Measurements from ENCODE around the gene GALNTL6. TPM values are rescaled to one million over a fixed set of nuclear protein-coding genes. Genes with fewer than 3 reads are reported as not detected.

Gene GALNTL6
- total and polyA plus RNA-seq, 2 experiments from 2014 or later = 0.38 to 0.40 TPM

GRCh38 chr4:172630280-172630679, 817.1 kb downstream of the GALNTL6 start (continued):
- TF ChIP-seq ZNF462 (CRISPR knock-in tag; IDR thresholded peaks at IDR 0.05) (no peak), JUNB (IDR thresholded peaks at IDR 0.05; ENCODE audit: unreplicated experiment) (no peak), CTCF (conservative IDR thresholded peaks at IDR 0.05; ENCODE audit: low read depth in 2 of 2) (no peak), ETS1 (IDR thresholded peaks at IDR 0.05) (no peak), EZH2phosphoT487 (IDR thresholded peaks at IDR 0.05; ENCODE audit: unreplicated experiment) (no peak), STAT1 (IDR thresholded peaks at IDR 0.05; ENCODE audit: unreplicated experiment) (no peak)

- Mint-ChIP-seq H3K27me3 (ENCODE audit: insufficient read depth, low read depth, poor library complexity) (no peaks in the 10 kb centered on the region), H3K27ac (no peak overlapping the region), H3K4me3 (no peak overlapping the region), H3K9me3 (no peaks in the 10 kb centered on the region; the same call in 2 of the 3 replicates), H3K36me3 (ENCODE audit: low read depth) (no peaks in the 10 kb centered on the region), H3K4me1 (peaks cover 11% of the 10 kb centered on the region; the same call in 2 of the 3 replicates)
- Histone ChIP-seq H3K27me3 (ENCODE audit: insufficient read depth) (no peaks in the 10 kb centered on the region), H3K4me3 (no peak overlapping the region), H3F3A (replicated peaks; ENCODE audit: low read depth) (no peaks in the 10 kb centered on the region), H4K20me1 (replicated peaks; ENCODE audit: insufficient read depth) (no peaks in the 10 kb centered on the region), H3K27ac (ENCODE audit: low read depth) (no peak overlapping the region), H2AFZ (no peak overlapping the region), H3K79me2 (replicated peaks; ENCODE audit: insufficient read depth) (no peaks in the 10 kb centered on the region), H3K36me3 (ENCODE audit: insufficient read depth) (no peaks in the 10 kb centered on the region), H3K4me1 (ENCODE audit: insufficient read depth) (peaks cover 7% of the 10 kb centered on the region; the same call in 1 of the 2 replicates), H3K9me2 (ENCODE audit: insufficient read depth) (no peaks in the 10 kb centered on the region), H3K4me2 (no peak overlapping the region)
- no peak for DNase-seq (ENCODE audit: low spot score)
- ATAC-seq = no peak
- no peak for TF ChIP-seq NANOG (IDR thresholded peaks at IDR 0.05; ENCODE audit: borderline replicate concordance)
Observed at GRCh38 chr4:172631832-172632231, 818.6 kb downstream of the GALNTL6 start.
